ENCODE results near the gene GIN1.
"Not testable (repeated sequence)": the region's sequence is repeated elsewhere in the genome, so short reads cannot be mapped to it uniquely, and the experiment has no call there.

GIN1 gene

GRCh38 chr5:103108086-103108485 is 11.9 kb downstream of the GIN1 start:
- no peak for DNase-seq

GRCh38 chr5:103102234-103102633 is 17.7 kb downstream of the GIN1 start:
- DNase-seq = no peak

- DNase-seq = no peak
Measured at GRCh38 chr5:103101079-103101750, 18.7 kb downstream of the GIN1 start.

- no peak for DNase-seq
Measured at GRCh38 chr5:103098993-103099392, 20.9 kb downstream of the GIN1 start.

GRCh38 chr5:103094737-103095136 is 25.2 kb downstream of the GIN1 start:
- DNase-seq = no peak

GRCh38 chr5:103093727-103094126 is 26.2 kb downstream of the GIN1 start:
- no peak for DNase-seq

GRCh38 chr5:103092676-103093075 is 27.3 kb downstream of the GIN1 start:
- DNase-seq = no peak

GRCh38 chr5:103090791-103091190 is 29.1 kb downstream of the GIN1 start:
- no peak for DNase-seq

- no peak for DNase-seq
Measured at GRCh38 chr5:103089272-103089671, 30.7 kb downstream of the GIN1 start.

- DNase-seq = no peak
Measured at GRCh38 chr5:103086547-103086946, 33.4 kb downstream of the GIN1 start.

- no peak for DNase-seq
Measured at GRCh38 chr5:103079796-103080195, 40.1 kb downstream of the GIN1 start.

- DNase-seq = no peak
Measured at GRCh38 chr5:103075442-103075841, 44.5 kb downstream of the GIN1 start.

GRCh38 chr5:103073500-103073899 is 46.4 kb downstream of the GIN1 start:
- not testable (repeated sequence) for DNase-seq

GRCh38 chr5:103066326-103066725 is 53.6 kb downstream of the GIN1 start:
- DNase-seq = no peak

GRCh38 chr5:103060424-103060954 is 59.4 kb downstream of the GIN1 start:
- DNase-seq = no peak

- DNase-seq = no peak
Measured at GRCh38 chr5:103059525-103059924, 60.4 kb downstream of the GIN1 start.

- no peak for DNase-seq
Measured at GRCh38 chr5:103057208-103058130, 62.5 kb downstream of the GIN1 start.

GRCh38 chr5:103046706-103047105 is 73.2 kb downstream of the GIN1 start:
- DNase-seq = not testable (repeated sequence)

GRCh38 chr5:103041071-103041676 is 78.8 kb downstream of the GIN1 start:
- DNase-seq = peak; percentile 35 to 79

- DNase-seq = peak in 1 of 2 experiments; percentile 5
Measured at GRCh38 chr5:103037673-103038455, 82.1 kb downstream of the GIN1 start.

GRCh38 chr5:103036601-103037000 is 83.3 kb downstream of the GIN1 start:
- no peak for DNase-seq
